Measurements from ENCODE around the gene MEIS2. TPM values are rescaled to one million over a fixed set of nuclear protein-coding genes. Genes with fewer than 3 reads are reported as not detected.
A peak's percentile ranks its signal among the peaks of the same experiment; 100 is the strongest.

MEIS2 gene
- polyA plus RNA-seq, 2 of the 4 experiments (the other 2 are of a cell fraction) = 7.3 to 11.1 TPM

- Histone ChIP-seq H3K4me1 (peaks cover 8% of the 10 kb centered on the region; the same call in 2 of the 3 replicates), H3K4me2 (no peak overlapping the region), H3K27ac (no peak overlapping the region), H3K4me3 (no peak overlapping the region), H3K9me3 (no peaks in the 10 kb centered on the region)
- WGBS (ENCODE audit: missing lambda C conversion rate) = 62% methylated on average over 3 of the region's 3 CpGs
- POLR2A ChIA-PET = no interaction called here
- ATAC-seq (no peak), DNase-seq (ENCODE audit: low read depth in 1 of 2, low spot score in 1 of 2) (no peak), FAIRE-seq (no peak)
- CTCF ChIA-PET = no interaction called here
- TF ChIP-seq MAFK (IDR thresholded peaks at IDR 0.05; ENCODE audit: partially characterized antibody) = peak; percentile 64
- no peak for TF ChIP-seq ZSCAN20 (CRISPR knock-in tag; IDR thresholded peaks at IDR 0.05)
Measured at GRCh38 chr15:36843822-36844221, 256.5 kb downstream of the MEIS2 start.

GRCh38 chr15:36841193-36841592, 259.2 kb downstream of the MEIS2 start:
- TF ChIP-seq JUN (IDR thresholded peaks at IDR 0.05) (no peak), POLR2AphosphoS2 (conservative IDR thresholded peaks at IDR 0.05; ENCODE audit: low read length) (no peak), KDM5A (IDR thresholded peaks at IDR 0.05) (no peak)
- ChIA-PET POLR2A (no interaction called here), CTCF (no interaction called here)
- WGBS (ENCODE audit: missing lambda C conversion rate) = 100% methylated on average over 3 of the region's 5 CpGs
- Histone ChIP-seq H3K4me2 (no peak overlapping the region), H3K9me3 (no peaks in the 10 kb centered on the region), H3K4me3 (no peak overlapping the region), H3K4me1 (peaks cover 8% of the 10 kb centered on the region; the same call in 2 of the 3 replicates), H3K27ac (no peak overlapping the region)
- DNase-seq (ENCODE audit: low read depth in 1 of 2, low spot score in 1 of 2) (no peak), ATAC-seq (no peak), FAIRE-seq (no peak)

Small RNAs within 50 kb of the gene (small RNA-seq; reads per million reads assigned to genes)
- gene MIR8063 = 0 reads per million in 6 experiments
- 0 reads per million in 6 experiments for gene RF00012
- gene RF00019 = 0 reads per million in 6 experiments
